Measurements from ENCODE around the gene VASH1.
"Not testable (repeated sequence)": the region's sequence is repeated elsewhere in the genome, so short reads cannot be mapped to it uniquely, and the experiment has no call there.

The VASH1 gene

DNA sequence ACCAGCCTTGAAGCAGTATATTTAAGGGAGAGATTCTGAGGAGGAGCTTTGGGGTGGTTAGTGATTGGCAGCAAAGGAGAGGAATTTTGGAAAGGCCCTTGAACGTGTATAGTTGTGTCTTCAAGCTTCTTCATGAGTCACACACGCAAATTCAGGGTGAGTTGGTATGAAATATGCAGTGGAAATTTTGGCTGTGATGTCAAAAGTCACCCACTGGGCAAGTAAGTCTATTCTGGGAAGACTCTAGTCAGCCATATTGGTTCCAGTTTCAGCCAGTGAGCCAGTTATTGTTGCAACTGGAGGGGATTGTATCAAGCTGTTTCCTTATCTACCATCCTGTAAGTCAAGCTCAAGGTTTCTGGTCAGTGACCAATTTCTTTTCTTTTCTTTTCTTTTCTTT, 32.0 kb upstream of the VASH1 start:
- no peaks in the 10 kb centered on the region for H3K27me3 ChIP-seq (ENCODE audit: insufficient read depth, poor library complexity, severe bottlenecking)
- no peak overlapping the region for H3K4me3 ChIP-seq (replicated peaks; ENCODE audit: insufficient read depth, low read length)
- no peak for DNase-seq (ENCODE audit: low read depth in 1 of 2, low spot score in 1 of 2)
- no peak overlapping the region for H3K27ac ChIP-seq (replicated peaks)
- TF ChIP-seq SPI1 (IDR thresholded peaks at IDR 0.05; ENCODE audit: borderline replicate concordance, low read depth) (no peak), REST (IDR thresholded peaks at IDR 0.05; ENCODE audit: insufficient replicate concordance, low read depth) (no peak), GABPA (IDR thresholded peaks at IDR 0.05; ENCODE audit: low read depth) (no peak), POLR2AphosphoS5 (IDR thresholded peaks at IDR 0.05; ENCODE audit: low read depth) (no peak)
- TF ChIP-seq, protein P1, sequence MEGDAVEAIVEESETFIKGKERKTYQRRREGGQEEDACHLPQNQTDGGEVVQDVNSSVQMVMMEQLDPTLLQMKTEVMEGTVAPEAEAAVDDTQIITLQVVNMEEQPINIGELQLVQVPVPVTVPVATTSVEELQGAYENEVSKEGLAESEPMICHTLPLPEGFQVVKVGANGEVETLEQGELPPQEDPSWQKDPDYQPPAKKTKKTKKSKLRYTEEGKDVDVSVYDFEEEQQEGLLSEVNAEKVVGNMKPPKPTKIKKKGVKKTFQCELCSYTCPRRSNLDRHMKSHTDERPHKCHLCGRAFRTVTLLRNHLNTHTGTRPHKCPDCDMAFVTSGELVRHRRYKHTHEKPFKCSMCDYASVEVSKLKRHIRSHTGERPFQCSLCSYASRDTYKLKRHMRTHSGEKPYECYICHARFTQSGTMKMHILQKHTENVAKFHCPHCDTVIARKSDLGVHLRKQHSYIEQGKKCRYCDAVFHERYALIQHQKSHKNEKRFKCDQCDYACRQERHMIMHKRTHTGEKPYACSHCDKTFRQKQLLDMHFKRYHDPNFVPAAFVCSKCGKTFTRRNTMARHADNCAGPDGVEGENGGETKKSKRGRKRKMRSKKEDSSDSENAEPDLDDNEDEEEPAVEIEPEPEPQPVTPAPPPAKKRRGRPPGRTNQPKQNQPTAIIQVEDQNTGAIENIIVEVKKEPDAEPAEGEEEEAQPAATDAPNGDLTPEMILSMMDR (IDR thresholded peaks at IDR 0.05; ENCODE audit: insufficient read depth, low read length), result no peak

DNA sequence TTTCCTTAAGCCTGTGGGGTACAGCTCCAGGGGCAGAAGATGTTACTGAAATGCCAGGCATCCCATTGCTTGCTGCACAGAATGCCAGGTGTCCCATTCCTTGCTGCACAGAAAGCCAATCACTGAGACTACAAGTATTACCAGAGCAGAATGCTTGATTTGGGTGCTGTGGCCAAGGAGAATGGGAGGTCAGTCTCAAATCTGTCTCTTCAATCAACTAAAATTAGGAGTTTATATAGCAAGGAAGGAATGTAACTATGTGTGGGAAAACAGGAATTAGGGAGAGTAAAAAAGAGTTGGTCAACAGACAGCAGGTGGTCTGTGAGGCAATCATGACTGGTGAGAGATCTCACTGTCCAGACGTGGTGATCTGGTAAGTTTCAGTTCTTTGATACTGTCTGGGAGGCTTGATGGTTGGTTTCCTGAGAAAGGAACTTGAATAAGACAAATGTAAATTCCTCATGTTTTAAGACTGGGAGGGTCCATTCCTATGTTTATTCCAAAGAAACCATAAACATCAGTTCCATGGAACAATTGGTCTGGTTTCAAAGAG, 31.2 kb upstream of the VASH1 start:
- H3K4me3 ChIP-seq (replicated peaks; ENCODE audit: insufficient read depth, low read length), result no peak overlapping the region

GRCh38 chr14:76734501-76734900, 26.8 kb upstream of the VASH1 start:
- H3K27me3 ChIP-seq (ENCODE audit: insufficient read depth, poor library complexity, severe bottlenecking); DNase-seq (ENCODE audit: low read depth in 1 of 2, low spot score in 1 of 2); H3K27ac ChIP-seq (replicated peaks); H3K4me3 ChIP-seq (replicated peaks; ENCODE audit: insufficient read depth, low read length): not testable (repeated sequence)

More for the DNA sequence above, 31.2 kb upstream of the VASH1 start:
- no peak for TF ChIP-seq SPI1 (IDR thresholded peaks at IDR 0.05; ENCODE audit: borderline replicate concordance, low read depth)
- no peak for TF ChIP-seq GABPA (IDR thresholded peaks at IDR 0.05; ENCODE audit: low read depth)
- TF ChIP-seq POLR2AphosphoS5 (IDR thresholded peaks at IDR 0.05; ENCODE audit: low read depth), result no peak
- Histone ChIP-seq H3K27ac (replicated peaks) (no peak overlapping the region), H3K27me3 (ENCODE audit: insufficient read depth, poor library complexity, severe bottlenecking) (no peaks in the 10 kb centered on the region)
- DNase-seq (ENCODE audit: low read depth in 1 of 2, low spot score in 1 of 2), result no peak

GRCh38 chr14:76736514-76736913, 24.8 kb upstream of the VASH1 start:
- TF ChIP-seq REST (IDR thresholded peaks at IDR 0.05; ENCODE audit: insufficient replicate concordance, low read depth) (no peak), POLR2AphosphoS5 (IDR thresholded peaks at IDR 0.05; ENCODE audit: low read depth) (no peak), SPI1 (IDR thresholded peaks at IDR 0.05; ENCODE audit: borderline replicate concordance, low read depth) (no peak), GABPA (IDR thresholded peaks at IDR 0.05; ENCODE audit: low read depth) (no peak)
- TF ChIP-seq, protein P1 (IDR thresholded peaks at IDR 0.05; ENCODE audit: insufficient read depth, low read length), result no peak
- no peak overlapping the region for H3K4me3 ChIP-seq (replicated peaks; ENCODE audit: insufficient read depth, low read length)
- H3K27me3 ChIP-seq (ENCODE audit: insufficient read depth, poor library complexity, severe bottlenecking), result no peaks in the 10 kb centered on the region
- no peak for DNase-seq (ENCODE audit: low read depth in 1 of 2, low spot score in 1 of 2)
- no peak overlapping the region for H3K27ac ChIP-seq (replicated peaks)

- no peak for TF ChIP-seq REST (IDR thresholded peaks at IDR 0.05; ENCODE audit: insufficient replicate concordance, low read depth)
- no peak for TF ChIP-seq SPI1 (IDR thresholded peaks at IDR 0.05; ENCODE audit: borderline replicate concordance, low read depth)
- TF ChIP-seq, protein P1 (IDR thresholded peaks at IDR 0.05; ENCODE audit: insufficient read depth, low read length), result no peak
- TF ChIP-seq GABPA (IDR thresholded peaks at IDR 0.05; ENCODE audit: low read depth), result no peak
- no peak for TF ChIP-seq POLR2AphosphoS5 (IDR thresholded peaks at IDR 0.05; ENCODE audit: low read depth)
- H3K27ac ChIP-seq (replicated peaks), result no peak overlapping the region
- H3K4me3 ChIP-seq (replicated peaks; ENCODE audit: insufficient read depth, low read length), result no peak overlapping the region
- DNase-seq (ENCODE audit: low read depth in 1 of 2, low spot score in 1 of 2), result no peak
- H3K27me3 ChIP-seq (ENCODE audit: insufficient read depth, poor library complexity, severe bottlenecking), result no peaks in the 10 kb centered on the region
These were observed 20.2 kb upstream of the VASH1 start for GRCh38 chr14:76741074-76741473.
